Measurements from ENCODE around the gene FBXW4.
"Not testable (repeated sequence)": the region's sequence is repeated elsewhere in the genome, so short reads cannot be mapped to it uniquely, and the experiment has no call there.

FBXW4 gene

DNA sequence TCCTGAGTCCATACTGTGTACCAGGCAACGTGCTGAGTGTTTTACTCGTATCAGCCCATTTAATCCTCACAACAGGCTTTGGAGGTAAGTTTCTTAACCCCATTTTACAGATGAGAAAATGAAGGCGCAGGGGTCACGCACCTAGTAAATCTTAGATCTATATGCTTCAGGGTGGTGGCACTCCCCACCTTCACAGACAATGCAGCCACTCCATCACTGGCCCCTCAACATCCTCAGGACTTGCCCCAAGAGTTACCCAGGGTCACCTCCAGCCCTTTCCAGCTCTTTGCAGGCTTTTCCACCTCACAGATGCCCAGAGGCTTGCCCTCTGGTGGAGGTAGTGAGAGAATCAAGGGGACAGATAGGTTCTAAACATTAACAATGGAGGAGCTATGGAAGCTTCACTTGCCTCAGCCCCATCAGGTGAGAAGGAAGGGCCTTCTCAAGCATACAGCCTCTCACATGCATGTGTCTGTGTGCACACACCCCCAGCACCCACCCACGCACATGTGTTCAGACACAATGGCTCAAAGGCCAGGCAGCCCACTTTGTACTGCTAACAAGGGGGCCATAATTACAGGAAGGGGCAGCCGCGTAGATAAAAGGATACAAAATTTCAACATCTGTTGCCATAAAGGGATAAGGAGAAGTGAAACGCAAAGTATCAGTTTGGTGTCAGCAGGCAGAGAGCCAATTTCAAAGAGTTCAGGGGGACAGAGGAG, 77.7 kb downstream of the FBXW4 start:
- no peak for DNase-seq (ENCODE audit: low read depth)

GRCh38 chr10:101616415-101617101, 78.4 kb downstream of the FBXW4 start:
- no peak for DNase-seq (ENCODE audit: low read depth)

DNA sequence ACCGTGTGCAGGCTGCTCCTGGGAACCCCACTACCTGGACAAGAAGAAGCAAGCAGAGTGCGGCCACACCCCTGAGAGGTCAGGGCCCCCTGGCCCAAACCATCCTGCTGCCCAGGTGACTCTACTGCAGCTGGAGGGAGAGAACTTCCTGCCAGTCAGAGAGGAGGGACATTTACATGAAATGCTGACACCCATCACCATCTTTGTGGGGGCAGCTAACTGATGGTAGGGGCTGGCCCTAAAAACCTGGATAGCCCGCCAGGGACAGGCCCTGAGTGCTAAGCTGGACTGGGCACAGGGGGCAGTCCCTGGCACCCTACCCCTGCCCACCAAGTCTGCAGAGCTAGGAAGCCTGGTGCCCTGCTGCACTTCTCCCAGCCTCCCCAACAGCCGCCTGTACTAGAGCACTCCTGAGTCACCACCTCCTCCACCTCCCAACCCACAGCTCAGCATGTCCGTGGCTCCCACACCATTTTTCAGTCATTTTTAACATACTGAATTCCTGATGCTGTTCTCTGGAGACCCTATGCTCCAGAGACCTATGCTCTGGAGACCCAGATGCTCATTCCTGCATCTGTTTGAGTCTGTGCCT, 79.3 kb downstream of the FBXW4 start:
- no peak for DNase-seq (ENCODE audit: low read depth)

- no peak for DNase-seq (ENCODE audit: low read depth)
Measured at GRCh38 chr10:101614663-101615524, 80.1 kb downstream of the FBXW4 start.

DNA sequence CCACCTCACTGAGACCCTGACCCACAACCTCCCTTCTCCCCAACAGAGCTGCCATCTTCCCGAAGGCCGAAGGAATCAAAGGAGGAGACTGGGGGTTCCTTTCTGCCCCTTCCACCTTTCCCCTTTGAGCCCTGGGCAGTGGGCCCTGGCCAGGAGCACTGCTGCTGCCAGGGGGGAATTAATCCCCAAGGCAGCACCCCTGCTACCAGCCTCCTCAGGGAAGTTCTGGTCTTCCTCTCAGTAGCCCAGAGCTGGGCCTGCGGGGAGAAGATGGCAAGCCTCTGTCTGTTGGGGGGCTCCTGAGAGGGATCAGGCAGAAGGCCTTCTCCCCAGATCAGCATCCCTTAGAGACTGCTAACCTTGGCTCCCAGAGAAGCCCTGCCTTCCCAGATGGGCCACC, 81.3 kb downstream of the FBXW4 start:
- no peak for DNase-seq (ENCODE audit: low read depth)

DNA sequence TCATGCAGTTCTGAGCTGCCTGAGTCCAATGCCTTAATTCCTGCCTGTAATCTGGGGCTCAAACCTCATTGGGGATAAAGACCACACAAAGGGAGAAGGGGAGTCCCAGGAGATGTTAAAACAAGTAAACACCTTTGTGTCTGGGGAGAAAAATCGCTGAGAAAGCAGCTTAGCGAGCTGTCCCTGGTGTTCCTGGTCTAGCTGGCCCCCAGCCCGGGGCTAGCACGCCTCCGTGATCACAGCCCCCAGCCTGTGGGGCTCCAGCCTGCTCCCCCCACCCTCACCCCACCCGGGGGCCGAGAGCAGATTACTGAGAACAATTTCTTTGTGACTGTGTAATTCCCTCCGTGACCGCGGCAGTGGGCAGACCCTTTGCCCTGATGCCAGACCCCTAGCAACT, 82.1 kb downstream of the FBXW4 start:
- DNase-seq (ENCODE audit: low read depth), result no peak

- DNase-seq (ENCODE audit: low read depth), result no peak
Measured at GRCh38 chr10:101612086-101612485, 82.9 kb downstream of the FBXW4 start.

DNA sequence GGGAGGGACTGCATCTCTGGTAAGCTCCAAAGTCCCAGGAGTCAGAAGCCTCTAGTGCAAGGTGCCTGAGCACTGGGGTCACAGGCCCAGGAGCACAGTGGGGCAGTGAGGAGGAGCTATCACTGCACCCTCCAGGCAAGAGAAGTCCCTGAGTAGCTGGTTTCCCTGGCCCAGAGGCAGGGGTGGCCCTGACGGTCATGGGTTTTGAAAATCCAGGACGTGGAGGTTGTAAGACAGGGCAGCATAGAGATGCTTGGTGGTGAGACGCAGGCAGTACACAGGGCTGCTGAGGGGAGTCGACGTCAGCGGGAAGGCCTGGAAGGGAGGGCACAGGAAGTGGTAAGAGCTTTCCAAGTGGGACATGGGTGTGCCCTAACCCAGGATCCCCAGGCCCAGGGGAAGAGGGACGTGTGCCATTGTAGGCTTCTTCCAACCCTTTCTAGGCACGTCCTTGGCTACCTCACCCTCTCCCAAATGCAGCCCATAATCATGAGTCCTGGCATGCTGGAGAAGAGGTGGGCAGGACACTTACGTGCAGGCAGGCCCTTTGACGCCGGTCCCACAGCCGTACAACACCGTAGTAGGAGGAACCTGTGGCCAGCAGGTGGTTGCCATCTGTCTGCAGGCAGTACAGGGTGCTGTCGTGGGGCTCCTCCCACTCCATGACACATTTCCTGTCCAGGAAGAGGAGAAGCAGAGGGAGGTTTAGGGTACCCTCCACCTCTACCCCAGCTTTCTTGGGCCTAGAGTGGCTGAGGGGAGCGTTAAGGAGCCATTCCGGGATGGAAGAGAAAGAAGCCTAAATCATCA, 83.7 kb downstream of the FBXW4 start:
- DNase-seq (ENCODE audit: low read depth), result no peak

GRCh38 chr10:101609481-101609880, 85.5 kb downstream of the FBXW4 start:
- no peak for DNase-seq (ENCODE audit: low read depth)

DNA sequence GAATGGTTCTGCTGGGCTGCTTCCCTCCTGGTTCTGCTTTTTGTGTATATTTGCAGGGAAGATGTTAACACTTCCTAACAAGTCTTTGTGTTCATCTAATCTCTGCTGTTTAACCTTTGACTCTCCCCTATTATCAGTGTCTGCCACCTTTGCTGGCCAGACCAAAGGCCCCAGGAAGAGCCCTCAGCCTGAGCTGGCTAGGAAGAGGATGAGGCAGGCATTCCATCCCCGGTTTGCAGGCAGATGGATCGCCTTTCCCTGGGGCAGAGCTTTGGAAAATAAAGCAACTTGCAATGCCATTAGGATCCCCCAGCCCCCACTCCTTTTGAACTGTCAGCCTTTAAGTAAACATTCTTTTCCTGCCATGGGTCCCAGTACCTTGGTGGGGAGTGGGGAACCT, 87.8 kb downstream of the FBXW4 start:
- DNase-seq (ENCODE audit: low read depth), result no peak

DNA sequence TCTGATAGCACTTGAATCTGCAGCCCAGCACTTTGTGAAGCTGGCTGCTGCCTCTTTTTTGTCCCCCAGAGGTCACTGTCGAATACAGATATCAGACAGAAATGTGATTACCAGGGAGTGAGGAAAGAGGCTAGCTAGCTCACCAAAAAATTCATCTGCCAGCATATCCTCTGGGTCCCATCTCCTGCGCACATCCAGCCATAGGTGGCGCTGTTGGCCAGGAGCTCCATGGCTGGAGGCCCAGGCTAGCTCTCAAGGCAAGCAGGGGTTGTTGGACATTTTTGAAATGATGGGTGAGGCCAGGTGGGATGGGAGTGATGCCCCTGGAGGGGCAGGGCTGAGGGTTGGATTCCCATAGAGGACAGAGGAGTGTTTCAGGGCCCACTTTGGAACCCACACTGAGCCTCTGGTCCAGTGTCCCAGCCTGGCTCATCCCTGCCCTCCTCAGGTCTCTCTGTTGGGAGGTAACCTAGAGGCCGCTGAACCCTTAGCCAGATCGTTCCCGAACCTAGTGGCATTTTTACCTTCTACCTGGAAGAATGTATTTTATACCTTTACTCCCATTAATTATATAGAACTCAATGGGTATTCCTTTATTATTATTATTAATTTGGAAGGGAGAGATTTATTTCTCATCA, 92.1 kb downstream of the FBXW4 start:
- DNase-seq (ENCODE audit: low read depth), result peak; percentile 36

DNA sequence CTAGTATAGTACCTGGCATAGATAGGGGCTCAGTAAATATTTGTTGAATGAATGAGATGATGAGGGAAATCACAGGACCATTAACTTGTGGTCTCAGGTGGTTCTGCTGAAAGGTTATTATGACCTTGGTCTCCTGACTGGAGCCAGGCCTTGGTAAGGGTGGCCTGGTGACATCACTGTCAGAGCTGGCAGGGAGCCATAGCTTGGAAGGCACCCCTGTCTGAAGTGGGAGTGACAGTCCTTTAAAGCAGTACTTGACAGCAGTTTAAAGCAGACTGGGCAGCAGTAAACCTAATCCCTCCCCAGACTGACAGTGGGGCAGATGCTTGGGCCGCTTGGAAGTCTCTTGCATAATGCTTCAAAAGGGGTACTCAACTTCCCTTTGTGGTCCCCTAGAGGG, 93.4 kb downstream of the FBXW4 start:
- no peak for DNase-seq (ENCODE audit: low read depth)

DNA sequence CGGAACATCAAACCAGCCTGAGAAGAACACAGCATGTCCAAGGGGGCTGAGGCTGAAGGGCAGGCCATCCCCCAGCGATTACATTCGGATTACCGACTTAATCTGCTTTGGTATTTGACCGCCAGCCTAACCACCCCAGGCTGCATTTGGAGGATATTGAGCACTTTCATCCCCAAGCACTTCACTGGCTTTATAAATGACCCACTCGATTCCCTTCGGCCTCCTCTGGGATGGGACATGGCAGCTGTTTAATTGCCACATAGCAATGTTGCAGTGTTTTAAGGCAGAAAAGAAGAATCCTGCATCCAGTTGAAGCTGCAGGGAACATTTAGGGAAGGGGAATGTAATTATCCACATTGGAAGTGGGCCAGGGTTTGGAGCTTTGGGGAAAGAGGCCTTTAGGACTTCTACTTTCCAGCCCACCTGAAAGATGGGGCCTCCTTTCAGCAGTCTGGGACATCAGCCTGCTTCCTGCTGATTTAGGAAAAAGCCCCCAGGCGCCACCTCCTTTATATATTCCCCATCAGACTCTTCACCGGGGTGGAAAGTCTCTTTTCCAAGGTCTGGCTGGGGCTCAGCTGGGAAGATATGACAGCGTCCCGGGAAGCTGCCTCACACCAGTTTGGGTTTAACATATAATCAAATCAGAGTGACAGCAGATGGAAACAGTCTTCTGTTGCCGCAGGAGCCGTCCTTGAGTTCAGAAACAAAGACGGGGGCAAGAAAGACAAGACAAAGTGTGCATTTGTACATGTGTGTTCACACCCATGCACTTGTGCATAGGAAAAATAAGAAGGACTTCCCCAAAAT, 97.7 kb downstream of the FBXW4 start:
- DNase-seq (ENCODE audit: low read depth), result no peak

DNA sequence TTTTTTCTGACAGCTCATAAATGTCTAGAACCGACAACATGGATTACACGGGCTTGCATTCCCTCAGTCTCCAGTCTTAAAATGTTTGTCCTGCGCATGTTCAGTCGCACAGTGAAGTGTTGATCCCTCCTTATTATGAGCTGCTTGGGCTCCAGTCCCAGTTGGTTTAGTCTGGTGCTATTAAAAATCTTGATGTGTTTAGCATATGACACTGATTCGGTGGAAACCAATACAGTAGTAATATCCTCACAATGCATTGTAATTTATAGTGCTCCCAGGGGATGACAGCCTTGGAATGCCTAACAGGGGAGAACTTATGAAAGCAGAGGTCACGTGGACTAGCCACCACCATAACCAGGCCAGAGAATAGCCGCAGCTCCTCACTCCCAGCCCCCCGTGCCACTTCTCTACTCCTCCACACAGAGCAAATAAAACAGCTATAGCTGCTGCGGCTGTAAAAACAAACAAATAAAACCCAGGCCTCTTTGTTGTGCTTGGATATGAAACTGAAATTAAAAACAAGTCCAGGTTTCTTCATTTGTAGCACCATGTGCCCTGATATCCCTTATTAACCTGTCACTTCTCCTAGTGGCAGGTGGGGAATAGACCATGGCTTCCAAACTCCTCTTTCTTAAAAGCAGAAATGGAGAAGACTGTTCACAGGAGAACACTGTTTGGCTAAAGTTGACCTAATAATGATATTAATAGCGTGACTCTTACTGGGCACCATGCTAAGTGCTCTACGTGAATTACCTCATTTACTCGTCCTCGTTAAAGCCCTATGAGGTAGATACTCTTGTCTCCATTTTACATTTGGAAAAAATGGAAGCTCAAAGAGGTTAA, 99.2 kb downstream of the FBXW4 start:
- DNase-seq (ENCODE audit: low read depth), result no peak

GRCh38 chr10:101593331-101593730, 101.6 kb downstream of the FBXW4 start:
- not testable (repeated sequence) for DNase-seq (ENCODE audit: low read depth)

GRCh38 chr10:101588879-101589278, 106.1 kb downstream of the FBXW4 start:
- DNase-seq (ENCODE audit: low read depth), result no peak

- peak; percentile 90 for DNase-seq (ENCODE audit: low read depth)
Measured at GRCh38 chr10:101587725-101588653, 107.0 kb downstream of the FBXW4 start, which contains the start of the genes DPCD and POLL. DPCD (plus strand) TSS chr10:101588321; CDS start chr10:101588337, 16 bp downstream. POLL (minus strand) TSS chr10:101588257; CDS start chr10:101587360, 897 bp downstream.

DNA sequence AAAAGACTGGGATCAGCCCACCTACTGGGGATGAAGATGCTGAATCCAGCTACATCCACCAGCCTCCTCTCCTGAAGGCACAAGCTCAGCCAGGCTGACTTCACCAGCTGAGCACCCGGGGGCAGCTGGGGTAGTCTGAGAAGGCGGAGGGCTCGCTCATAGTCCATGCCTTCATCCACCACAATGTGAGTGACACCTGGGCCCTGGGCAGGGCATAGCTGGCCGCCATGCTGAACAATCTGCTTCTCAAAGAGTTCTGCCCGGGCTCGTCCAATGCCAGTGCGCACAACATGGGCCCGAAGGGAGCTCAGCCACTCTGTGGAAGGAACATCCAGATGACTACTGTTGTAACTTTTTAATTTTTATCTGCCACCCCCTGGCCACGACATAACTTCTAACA, 109.1 kb downstream of the FBXW4 start:
- no peak for DNase-seq (ENCODE audit: low read depth)

Measured in stimulated activated CD8-positive, alpha-beta memory T cell treated with anti-CD3 and anti-CD28 coated beads, Interleukin-4, amount 100 ng/mL, for 24 hours (primary cell).